BJ (cell line): ENCODE data around the gene LDLRAD2. TPM values are rescaled to one million over a fixed set of nuclear protein-coding genes. Genes with fewer than 3 reads are reported as not detected.

Experiments used
- CTCF ChIA-PET: fragments of 350-600 bp; formaldehyde crosslinking; extraction: SDS; loops from one replicate; lab custom pipeline; 2021; ENCODE audit warnings: antibody characterized with exemption, inconsistent platforms; lab: Yijun Ruan, JAX
- POLR2A ChIA-PET: fragments of 300-600 bp; sonication (Branson Sonifier 250); formaldehyde crosslinking; extraction: SDS; loops from one replicate; lab custom pipeline; 2021; ENCODE audit warnings: antibody characterized with exemption; lab: Charles Lee
- DNase-seq: peaks from one replicate; pipeline ENCODE4 v3.0.0-alpha.2; 2011; ENCODE audit warnings: low read depth
- H3K27me3 ChIP-seq: 2 replicates; pipeline ENCODE4 v1.6.0; 2011; ENCODE audit warnings: low read length; ENCODE audit not compliant: control insufficient read depth, insufficient read depth
- H3K36me3 ChIP-seq: 2 replicates; pipeline ENCODE4 v1.5.1; 2011; ENCODE audit warnings: low read length; ENCODE audit not compliant: control insufficient read depth, insufficient read depth
- H3K4me3 ChIP-seq: 2 replicates; pipeline ENCODE4 v1.5.1; 2011; ENCODE audit warnings: low read depth, mild to moderate bottlenecking, control low read depth, low read length
- polyA plus RNA-seq: library from polyadenylated mRNA; depleted of rRNA; stranded (reverse); fragments of >200 nt; gene quantifications from 2 replicates; pipeline ENCODE4 v1.2.3, GENCODE V29; 2011
- TF ChIP-seq, protein P1 (sequence below): IDR thresholded peaks from 2 replicates; pipeline ENCODE4 v1.5.1; 2011; ENCODE audit warnings: low read depth, mild to moderate bottlenecking, control low read depth, inconsistent platforms, low read length, moderate library complexity; ENCODE audit not compliant: insufficient read depth

LDLRAD2 gene
- polyA plus RNA-seq, 1 experiment: not detected

GRCh38 chr1:21865943-21866706, 54.1 kb downstream of the LDLRAD2 start:
- DNase-seq: no peak
- peaks cover 39% of the 10 kb centered on the region for H3K36me3 ChIP-seq
- ChIA-PET CTCF (interaction anchor here (1.1 kb wide), 1 partner anchor 97 kb away, joined by 3 read pairs; no protein-coding TSS in a partner anchor), POLR2A (interaction anchor here (0.7 kb wide), 1 partner anchor 350 kb away, joined by 4 read pairs; no protein-coding TSS in a partner anchor)
- TF ChIP-seq, protein P1, sequence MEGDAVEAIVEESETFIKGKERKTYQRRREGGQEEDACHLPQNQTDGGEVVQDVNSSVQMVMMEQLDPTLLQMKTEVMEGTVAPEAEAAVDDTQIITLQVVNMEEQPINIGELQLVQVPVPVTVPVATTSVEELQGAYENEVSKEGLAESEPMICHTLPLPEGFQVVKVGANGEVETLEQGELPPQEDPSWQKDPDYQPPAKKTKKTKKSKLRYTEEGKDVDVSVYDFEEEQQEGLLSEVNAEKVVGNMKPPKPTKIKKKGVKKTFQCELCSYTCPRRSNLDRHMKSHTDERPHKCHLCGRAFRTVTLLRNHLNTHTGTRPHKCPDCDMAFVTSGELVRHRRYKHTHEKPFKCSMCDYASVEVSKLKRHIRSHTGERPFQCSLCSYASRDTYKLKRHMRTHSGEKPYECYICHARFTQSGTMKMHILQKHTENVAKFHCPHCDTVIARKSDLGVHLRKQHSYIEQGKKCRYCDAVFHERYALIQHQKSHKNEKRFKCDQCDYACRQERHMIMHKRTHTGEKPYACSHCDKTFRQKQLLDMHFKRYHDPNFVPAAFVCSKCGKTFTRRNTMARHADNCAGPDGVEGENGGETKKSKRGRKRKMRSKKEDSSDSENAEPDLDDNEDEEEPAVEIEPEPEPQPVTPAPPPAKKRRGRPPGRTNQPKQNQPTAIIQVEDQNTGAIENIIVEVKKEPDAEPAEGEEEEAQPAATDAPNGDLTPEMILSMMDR: no peak
- H3K27me3 ChIP-seq: no peaks in the 10 kb centered on the region
- H3K4me3 ChIP-seq: no peak overlapping the region

GRCh38 chr1:21866707-21867043, 54.6 kb downstream of the LDLRAD2 start:
- ChIA-PET CTCF (interaction anchor here (1.0 to 1.1 kb wide), 3 partner anchors 9 to 98 kb away, joined by 3 to 4 read pairs (median 4); no protein-coding TSS in a partner anchor), POLR2A (interaction anchor here (0.7 kb wide), 1 partner anchor 349 kb away, joined by 4 read pairs; no protein-coding TSS in a partner anchor)
- no peak for DNase-seq
- TF ChIP-seq, protein P1: no peak
- H3K36me3 ChIP-seq: peaks cover 36% of the 10 kb centered on the region
- no peaks in the 10 kb centered on the region for H3K27me3 ChIP-seq
- no peak overlapping the region for H3K4me3 ChIP-seq

DNA sequence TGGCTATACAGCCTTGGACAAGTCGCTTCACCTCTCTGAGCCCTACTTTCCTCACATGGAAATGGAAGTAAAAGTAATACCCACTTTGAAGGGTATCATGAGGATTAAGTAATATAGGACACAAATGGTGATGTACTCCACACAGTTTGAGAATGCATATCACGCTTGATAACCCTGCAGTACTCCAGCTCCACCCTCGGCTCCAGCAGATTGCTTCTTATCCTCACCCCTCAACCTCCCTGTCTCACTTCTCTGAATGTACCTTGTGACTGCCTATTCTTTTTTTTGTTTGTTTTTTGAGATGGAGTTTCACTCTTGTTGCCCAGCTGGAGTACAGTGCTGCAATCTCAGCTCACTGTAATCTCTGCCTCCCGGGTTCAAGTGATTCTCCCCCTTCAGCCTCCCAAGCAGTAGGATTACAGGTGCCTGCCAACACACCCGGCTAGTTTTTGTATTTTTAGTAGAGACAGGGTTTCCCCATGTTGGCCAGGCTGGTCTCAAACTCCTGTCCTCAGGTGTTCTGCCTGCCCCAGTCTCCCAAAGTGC, 55.5 kb downstream of the LDLRAD2 start:
- CTCF ChIA-PET: interaction anchor here (1.0 kb wide), 2 partner anchors 10 to 97 kb away, joined by 4 read pairs; no protein-coding TSS in a partner anchor
- Histone ChIP-seq H3K27me3 (no peaks in the 10 kb centered on the region), H3K4me3 (no peak overlapping the region), H3K36me3 (peaks cover 42% of the 10 kb centered on the region)
- TF ChIP-seq, protein P1: no peak
- POLR2A ChIA-PET: no interaction called here
- DNase-seq: no peak

DNA sequence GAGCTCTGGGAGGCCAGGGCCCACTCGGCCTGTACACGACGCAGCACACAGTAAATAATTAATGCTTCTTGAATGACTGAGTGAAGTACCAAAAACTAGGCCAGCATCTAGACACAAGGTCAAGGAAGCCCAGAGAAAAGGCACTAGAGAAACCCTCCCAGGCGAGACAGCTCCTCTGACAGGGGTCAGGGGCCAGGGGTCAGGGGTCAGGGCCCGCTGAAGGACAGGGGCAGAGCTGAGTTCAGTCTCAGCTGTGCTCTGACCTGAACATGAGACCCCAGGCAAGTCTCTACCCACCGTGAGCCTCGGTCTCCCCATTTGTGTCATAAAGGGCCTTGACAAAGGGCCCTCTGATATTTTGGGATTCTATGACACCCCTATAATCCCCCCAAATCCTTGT, 56.4 kb downstream of the LDLRAD2 start:
- TF ChIP-seq, protein P1: no peak
- POLR2A ChIA-PET: no interaction called here
- H3K36me3 ChIP-seq: peaks cover 49% of the 10 kb centered on the region
- no peak overlapping the region for H3K4me3 ChIP-seq
- CTCF ChIA-PET: interaction anchor here (0.6 to 1.2 kb wide), 3 partner anchors 10 to 95 kb away, joined by 3 to 5 read pairs (median 3); no protein-coding TSS in a partner anchor
- H3K27me3 ChIP-seq: no peaks in the 10 kb centered on the region
- DNase-seq: no peak

DNA sequence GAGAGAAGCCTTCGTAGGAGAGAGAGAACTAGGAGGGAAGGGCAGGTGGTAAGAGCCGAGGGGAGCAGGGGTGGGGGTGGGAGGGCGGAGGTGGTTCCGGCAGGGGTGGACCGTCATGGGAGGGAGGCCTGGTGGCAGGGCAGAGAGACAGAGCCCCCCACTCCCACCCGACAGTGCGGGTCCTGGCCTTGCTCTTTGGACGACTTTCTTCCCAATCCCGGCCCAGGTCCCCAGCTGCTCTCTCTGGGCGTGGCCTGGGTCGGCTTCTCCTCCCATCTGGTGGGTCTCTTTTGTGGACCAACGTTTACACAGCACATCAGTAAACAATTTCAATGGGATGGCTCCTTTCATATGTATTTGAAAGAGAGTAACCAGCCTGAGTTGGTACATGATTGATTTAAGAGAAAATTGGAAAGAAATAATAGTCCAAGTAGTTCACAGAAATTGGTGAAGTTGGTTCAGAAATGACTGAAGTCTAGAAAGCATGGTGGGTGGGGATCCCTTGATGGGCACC, 56.9 kb downstream of the LDLRAD2 start:
- Histone ChIP-seq H3K4me3 (no peak overlapping the region), H3K27me3 (no peaks in the 10 kb centered on the region), H3K36me3 (peaks cover 51% of the 10 kb centered on the region)
- TF ChIP-seq, protein P1: no peak
- POLR2A ChIA-PET: no interaction called here
- no peak for DNase-seq
- CTCF ChIA-PET: interaction anchor here (0.6 to 1.2 kb wide), 4 partner anchors 10 to 95 kb away, joined by 3 to 5 read pairs (median 3); no protein-coding TSS in a partner anchor
